A549 treated with Hydrocortisone at 1 μM for 4 hours (cell line): Measurements from ENCODE around the gene KANK2. TPM values are rescaled to one million over a fixed set of nuclear protein-coding genes. Genes with fewer than 3 reads are reported as not detected.

Source experiments
- total RNA-seq: library from RNA; stranded (reverse); fragments of 200-300 nt; extraction: Qiagen RNA extraction; gene quantifications from 5 replicates; pipeline ENCODE4 v1.2.3, GENCODE V29; 2022

Gene KANK2
- total RNA-seq, result 38.3 to 64.7 TPM (median 53.7 TPM) in 5 replicates

DNA sequence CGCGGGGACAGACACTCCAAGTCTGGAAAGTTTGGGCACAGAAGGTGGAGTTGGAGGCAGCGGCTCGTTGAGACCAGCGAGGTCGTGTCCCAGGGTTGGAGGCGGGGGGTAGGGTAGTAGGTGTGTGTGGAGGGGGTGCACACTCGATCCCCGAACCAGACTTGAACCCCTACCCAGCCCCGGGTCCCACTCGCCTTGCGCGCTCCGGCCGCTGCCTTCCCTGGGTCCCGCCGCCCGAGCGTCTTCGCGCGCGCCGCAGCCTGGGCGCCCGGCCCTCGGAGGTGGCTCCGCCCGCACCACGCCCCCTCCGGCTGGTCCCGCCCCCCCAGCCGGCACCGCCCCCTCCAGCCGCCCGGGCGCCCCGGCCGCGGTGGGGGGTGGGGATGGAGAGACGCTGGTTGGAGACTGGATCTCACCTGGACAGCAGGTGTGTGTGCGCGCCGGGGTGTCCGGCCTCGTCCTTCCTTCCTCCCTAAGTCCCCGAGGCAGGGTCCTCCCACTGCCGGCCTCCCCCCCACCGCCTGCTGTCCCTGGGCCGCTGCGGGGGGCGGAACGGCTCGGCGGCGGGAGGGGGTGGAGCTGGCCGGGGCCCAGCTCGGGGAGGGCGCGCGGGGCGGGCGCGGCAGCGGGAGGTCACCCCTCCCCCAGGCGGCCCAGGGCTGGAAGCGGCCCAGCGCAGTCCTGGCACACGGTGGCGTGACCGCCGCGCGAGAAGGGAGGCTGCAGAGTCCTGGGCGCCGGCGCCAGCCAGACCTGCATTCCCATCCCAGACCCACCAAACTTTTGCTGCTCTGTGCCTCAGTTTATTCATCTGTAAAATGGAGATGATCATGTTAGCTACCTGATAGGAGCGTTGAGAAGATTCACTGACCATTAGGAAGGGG is at the start of gene KANK2:
KANK2 (minus strand) TSS at position 255 of the 884 bp plus-strand sequence. CDS start 3,034 bp downstream, outside the sequence.

DNA sequence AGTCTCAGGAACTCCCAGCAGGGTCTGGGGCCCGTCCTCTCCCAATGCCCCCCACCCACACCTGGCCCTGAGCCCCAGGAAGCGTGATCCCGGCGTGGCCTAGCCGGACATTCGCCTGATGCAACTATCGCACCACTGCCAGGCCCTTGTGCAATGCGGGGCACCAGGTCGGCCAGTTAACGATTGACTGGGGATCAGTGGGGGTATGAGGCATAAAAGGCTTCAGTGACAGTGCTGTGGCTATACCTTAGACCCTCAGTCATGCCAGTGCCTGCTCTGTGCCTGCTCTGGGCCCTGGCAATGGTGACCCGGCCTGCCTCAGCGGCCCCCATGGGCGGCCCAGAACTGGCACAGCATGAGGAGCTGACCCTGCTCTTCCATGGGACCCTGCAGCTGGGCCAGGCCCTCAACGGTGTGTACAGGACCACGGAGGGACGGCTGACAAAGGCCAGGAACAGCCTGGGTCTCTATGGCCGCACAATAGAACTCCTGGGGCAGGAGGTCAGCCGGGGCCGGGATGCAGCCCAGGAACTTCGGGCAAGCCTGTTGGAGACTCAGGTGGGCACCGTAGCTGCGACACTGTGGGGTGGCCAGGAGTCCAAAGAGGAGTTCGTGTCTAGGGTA is 42.1 kb upstream of the KANK2 start, which contains the start of gene ANGPTL8:
ANGPTL8 (plus strand) TSS at position 243 of the 624 bp plus-strand sequence; CDS start at position 262, 19 bp downstream.

DNA sequence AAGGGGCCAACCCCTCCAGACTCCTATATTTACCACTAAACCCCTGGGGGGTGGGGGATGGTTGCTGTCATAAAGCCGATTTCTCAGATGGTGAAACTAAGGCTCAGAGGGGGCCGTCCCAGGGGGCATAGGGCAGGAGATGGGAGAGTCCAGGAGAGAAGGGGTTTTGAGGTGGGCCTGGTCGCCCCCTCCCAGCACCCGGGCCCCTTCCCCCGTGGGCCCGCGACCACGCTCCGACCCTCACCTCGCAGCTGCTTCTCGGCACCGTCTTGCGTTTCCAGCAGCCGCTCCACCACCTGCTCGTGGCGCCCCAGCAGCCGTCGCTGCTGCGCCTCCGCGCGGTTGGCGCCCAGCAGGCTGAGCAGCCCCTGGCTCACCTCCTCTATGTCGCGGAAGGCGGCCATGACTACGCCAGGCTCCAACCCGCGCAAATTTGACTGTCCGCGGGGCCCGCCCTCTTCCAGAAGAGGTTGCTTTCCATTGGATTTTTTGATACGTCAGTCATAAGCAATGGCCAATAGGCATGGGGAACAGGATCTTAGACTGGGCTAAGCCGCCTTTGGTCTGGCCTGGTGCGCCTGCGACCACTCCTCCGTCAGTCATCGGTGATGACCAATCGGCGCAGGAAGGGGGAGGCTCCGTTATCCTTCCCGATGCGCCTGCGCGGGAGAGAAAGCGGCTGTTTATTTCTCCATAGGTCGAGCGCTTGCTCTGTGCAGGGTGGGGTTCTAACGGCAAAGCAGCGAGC is 41.8 kb downstream of the KANK2 start, which contains the start of gene SPC24:
SPC24 (minus strand) TSS at position 410 of the 748 bp plus-strand sequence; CDS start at position 404, 6 bp downstream.

Other genes with a start within 250 kb of the KANK2 start
- 8.4 to 10.2 TPM (median 9.3 TPM) in 5 replicates for gene SMARCA4, start 236.5 kb downstream of the KANK2 start, total RNA-seq
- gene LDLR, start 108.1 kb downstream of the KANK2 start, total RNA-seq, result 20.6 to 28.5 TPM (median 27.5 TPM) in 5 replicates
- 15.2 to 22.2 TPM (median 20.0 TPM) in 5 replicates for gene SPC24, start 41.8 kb downstream of the KANK2 start, total RNA-seq
- not detected in 5 replicates for gene ANGPTL8, start 42.1 kb upstream of the KANK2 start, total RNA-seq
- gene DOCK6, start 65.0 kb upstream of the KANK2 start, total RNA-seq, result 7.9 to 10.2 TPM (median 9.3 TPM) in 5 replicates
- gene TSPAN16, start 98.6 kb upstream of the KANK2 start, total RNA-seq, result not detected in 5 replicates
- gene RAB3D, start 142.1 kb upstream of the KANK2 start, total RNA-seq, result 2.8 to 6.0 TPM (median 3.8 TPM) in 5 replicates
- gene TMEM205, start 148.7 kb upstream of the KANK2 start, total RNA-seq, result 88.3 to 128 TPM (median 107 TPM) in 5 replicates
- 3.6 to 4.9 TPM (median 4.6 TPM) in 5 replicates for gene CCDC159, start 149.0 kb upstream of the KANK2 start, total RNA-seq
- 7.5 to 9.7 TPM (median 8.9 TPM) in 5 replicates for gene PLPPR2, start 157.9 kb upstream of the KANK2 start, total RNA-seq
- gene SWSAP1, start 177.1 kb upstream of the KANK2 start, total RNA-seq, result 1.3 to 2.4 TPM (median 1.8 TPM) in 5 replicates
- 3.0 to 4.9 TPM (median 4.0 TPM) in 5 replicates for gene EPOR, start 186.8 kb upstream of the KANK2 start, total RNA-seq
- gene RGL3, start 221.8 kb upstream of the KANK2 start, total RNA-seq, result 0.92 to 1.8 TPM (median 1.3 TPM) in 5 replicates
- 0.92 to 2.2 TPM (median 1.0 TPM) in 5 replicates for gene ODAD3, start 237.6 kb upstream of the KANK2 start, total RNA-seq
- 242 to 279 TPM (median 253 TPM) in 5 replicates for gene PRKCSH, start 238.1 kb upstream of the KANK2 start, total RNA-seq